A673 (cell line): ENCODE results near the gene REP15. TPM values are rescaled to one million over a fixed set of nuclear protein-coding genes. Genes with fewer than 3 reads are reported as not detected.

ENCODE experiments used
- BruUV-seq: library from RNA; stranded (reverse); fragments of 400-500 nt; replicated peaks from 2 replicates; lab custom pipeline; 2021; lab: Mats Ljungman, UMichigan
- CTCF ChIA-PET: fragments of 300-600 bp; sonication (Branson Sonifier 250); formaldehyde crosslinking; loops from one replicate; lab custom pipeline; 2022; ENCODE audit warnings: antibody characterized with exemption; lab: Charles Lee
- POLR2A ChIA-PET: fragments of 300-600 bp; sonication (Branson Sonifier 250); formaldehyde crosslinking; loops from one replicate; lab custom pipeline; 2022; ENCODE audit warnings: antibody characterized with exemption; ENCODE audit not compliant: low non-redundant PET; lab: Charles Lee
- DNase-seq: peaks from one replicate; pipeline ENCODE4 v3.0.0-alpha.2; 2015; ENCODE audit warnings: low spot score
- H3K27ac ChIP-seq: fragments of 200-600 bp; sonication (generic); 2 replicates; pipeline ENCODE4 v1.5.1; 2016; ENCODE audit warnings: mixed run types, low read depth, mild to moderate bottlenecking, mixed read lengths, antibody characterized with exemption, low read length; ENCODE audit not compliant: poor library complexity, severe bottlenecking
- H3K27me3 ChIP-seq: fragments of 200-600 bp; sonication (generic); replicated peaks from 2 replicates; pipeline ENCODE4 v1.6.1; 2017; ENCODE audit warnings: mixed run types, low read depth, mild to moderate bottlenecking, mixed read lengths, antibody characterized with exemption, low read length; ENCODE audit not compliant: insufficient read depth, poor library complexity
- H3K36me3 ChIP-seq: fragments of 200-600 bp; sonication (generic); 2 replicates; pipeline ENCODE4 v1.6.1; 2016; ENCODE audit warnings: mixed run types, mild to moderate bottlenecking, mixed read lengths, antibody characterized with exemption, low read length; ENCODE audit not compliant: insufficient read depth, poor library complexity, severe bottlenecking
- H3K4me1 ChIP-seq: fragments of 200-600 bp; sonication (generic); 2 replicates; pipeline ENCODE4 v1.6.1; 2017; ENCODE audit warnings: mixed run types, mild to moderate bottlenecking, mixed read lengths, antibody characterized with exemption, low read length; ENCODE audit not compliant: insufficient read depth, poor library complexity, severe bottlenecking
- H3K4me3 ChIP-seq: fragments of 200-600 bp; sonication (generic); 2 replicates; pipeline ENCODE4 v1.5.1; 2016; ENCODE audit warnings: low read depth, mixed run types, mild to moderate bottlenecking, mixed read lengths, low read length; ENCODE audit not compliant: poor library complexity, severe bottlenecking
- H3K9me3 ChIP-seq: fragments of 200-600 bp; sonication (generic); 2 replicates; pipeline ENCODE4 v1.6.1; 2016; ENCODE audit warnings: mixed run types, low read depth, mild to moderate bottlenecking, mixed read lengths, antibody characterized with exemption, low read length; ENCODE audit not compliant: poor library complexity, severe bottlenecking
- CTCF ChIP-seq: fragments of 300-800, 200-600 bp; sonication (generic); conservative IDR thresholded peaks from 2 replicates; pipeline ENCODE4 v1.5.1; 2017; ENCODE audit warnings: low read depth, mild to moderate bottlenecking, antibody characterized with exemption, low read length, moderate library complexity, mixed read lengths
- EZH2 ChIP-seq: fragments of 200-600 bp; sonication (generic); IDR thresholded peaks from 2 replicates; pipeline ENCODE4 v1.6.1; 2017; ENCODE audit warnings: borderline replicate concordance, low read depth, mild to moderate bottlenecking, mixed read lengths, antibody characterized with exemption, low read length; ENCODE audit not compliant: poor library complexity, severe bottlenecking
- intact Hi-C: fragments of 100-400 bp; cut with micrococcal nuclease; formaldehyde crosslinking; loops from one replicate; pipeline ENCODE4 v1.10.0; 2022; ENCODE audit not compliant: unreplicated experiment
- total RNA-seq: library from RNA; stranded (reverse); gene quantifications from 2 replicates; pipeline ENCODE4 v1.2.3, GENCODE V29; 2021

Gene REP15
- total RNA-seq, 1 experiment from 2014 or later = 1.5 TPM

GRCh38 chr12:27685274-27685673 is 11.0 kb upstream of the REP15 start:
- H3K36me3 ChIP-seq = peaks cover 5% of the 10 kb centered on the region
- CTCF ChIA-PET = no interaction called here
- H3K9me3 ChIP-seq = no peaks in the 10 kb centered on the region
- H3K4me1 ChIP-seq = no peaks in the 10 kb centered on the region
- POLR2A ChIA-PET = no interaction called here
- intact Hi-C loops = no loop called here
- no peak for DNase-seq
- no peak overlapping the region for H3K27ac ChIP-seq
- H3K27me3 ChIP-seq = no peaks in the 10 kb centered on the region
- no peak overlapping the region for H3K4me3 ChIP-seq
- BruUV-seq = no TSS peak
- no peak for TF ChIP-seq CTCF
- no peak for TF ChIP-seq EZH2

- ChIA-PET POLR2A (no interaction called here), CTCF (no interaction called here)
- no peak overlapping the region for H3K4me3 ChIP-seq
- no peak overlapping the region for H3K27ac ChIP-seq
- no peaks in the 10 kb centered on the region for H3K27me3 ChIP-seq
- H3K9me3 ChIP-seq = no peaks in the 10 kb centered on the region
- no peaks in the 10 kb centered on the region for H3K4me1 ChIP-seq
- intact Hi-C loops = no loop called here
- no TSS peak for BruUV-seq
- TF ChIP-seq EZH2 = no peak
- no peak for TF ChIP-seq CTCF
- H3K36me3 ChIP-seq = peaks cover 5% of the 10 kb centered on the region
- no peak for DNase-seq
Measured at GRCh38 chr12:27686147-27686546, 10.1 kb upstream of the REP15 start.

- Histone ChIP-seq H3K27me3 (no peaks in the 10 kb centered on the region), H3K9me3 (no peaks in the 10 kb centered on the region), H3K4me3 (no peak overlapping the region), H3K27ac (no peak overlapping the region), H3K36me3 (no peaks in the 10 kb centered on the region), H3K4me1 (no peaks in the 10 kb centered on the region)
- intact Hi-C loops = no loop called here
- TF ChIP-seq CTCF (no peak), EZH2 (no peak)
- CTCF ChIA-PET = interaction anchor here (0.6 kb wide), 1 partner anchor 666 kb away, joined by 3 read pairs; the partner anchor contains the start of gene MED21
- no peak for DNase-seq
- POLR2A ChIA-PET = no interaction called here
- no TSS peak for BruUV-seq
Measured at GRCh38 chr12:27688671-27689070, 7.6 kb upstream of the REP15 start.
